HG03025 (cell line): ENCODE measurements around the gene USP7.
A peak's percentile ranks its signal among the peaks of the same experiment; 100 is the strongest.

Experiments
- ATAC-seq: cut with Tn5 transposase; IDR thresholded peaks from one replicate; pipeline ENCODE4 v1.9.1; 2021; ENCODE audit warnings: mild to moderate bottlenecking, moderate library complexity; ENCODE audit not compliant: unreplicated experiment, low FRiP score

Gene USP7

GRCh38 chr16:8905795-8906591 lies 57.7 kb downstream of the USP7 start:
- ATAC-seq: no peak

DNA sequence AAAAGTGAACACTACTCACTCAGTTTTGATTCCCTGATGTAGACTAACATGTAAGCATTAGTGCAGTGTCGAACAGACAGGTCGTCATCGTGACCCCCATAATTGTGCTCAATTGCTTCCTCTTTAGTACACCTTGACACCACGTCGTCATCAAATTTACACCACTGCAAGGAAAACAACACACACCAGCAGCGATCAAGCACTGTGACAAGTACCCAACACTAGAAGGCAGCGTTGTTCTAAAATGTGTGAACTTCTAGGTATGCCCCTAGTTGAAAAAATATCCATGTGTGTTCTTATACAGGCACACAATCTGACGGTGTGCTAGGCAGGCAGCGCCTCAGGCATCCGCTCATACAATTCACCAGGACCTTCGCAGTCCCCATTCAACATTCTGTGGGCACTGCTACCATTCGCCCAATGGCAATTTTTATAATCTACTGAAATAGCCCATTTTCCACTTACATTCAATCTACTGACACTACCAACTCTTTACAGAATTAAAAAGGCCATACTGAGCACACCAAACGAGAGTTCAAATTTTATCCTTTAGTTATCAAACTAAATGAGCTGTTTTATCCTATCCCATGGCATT lies 58.4 kb downstream of the USP7 start:
- ATAC-seq: no peak

- ATAC-seq: no peak
These were observed 59.7 kb downstream of the USP7 start for GRCh38 chr16:8904018-8904430.

DNA sequence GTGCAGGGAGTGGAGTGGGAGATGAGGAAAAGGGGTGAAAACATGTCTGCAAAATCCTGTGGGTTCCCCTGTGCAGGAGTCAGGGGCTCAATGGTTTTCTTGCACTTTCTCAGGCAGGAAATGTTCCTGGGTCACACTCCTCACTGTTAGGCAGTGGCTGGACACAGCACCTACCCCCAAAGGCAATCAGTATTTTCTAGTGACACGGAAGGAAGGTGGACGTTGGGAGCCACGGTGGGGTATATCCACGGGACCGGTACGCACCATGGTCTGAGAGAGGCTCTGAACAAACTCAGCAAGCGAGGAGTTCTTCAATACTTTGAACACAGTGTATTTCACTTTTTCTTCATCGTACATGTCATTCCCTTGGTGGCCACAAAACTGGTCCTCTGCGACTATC lies 60.7 kb downstream of the USP7 start:
- ATAC-seq: no peak

- ATAC-seq: no peak
These were observed 62.3 kb downstream of the USP7 start for GRCh38 chr16:8901320-8901861.

DNA sequence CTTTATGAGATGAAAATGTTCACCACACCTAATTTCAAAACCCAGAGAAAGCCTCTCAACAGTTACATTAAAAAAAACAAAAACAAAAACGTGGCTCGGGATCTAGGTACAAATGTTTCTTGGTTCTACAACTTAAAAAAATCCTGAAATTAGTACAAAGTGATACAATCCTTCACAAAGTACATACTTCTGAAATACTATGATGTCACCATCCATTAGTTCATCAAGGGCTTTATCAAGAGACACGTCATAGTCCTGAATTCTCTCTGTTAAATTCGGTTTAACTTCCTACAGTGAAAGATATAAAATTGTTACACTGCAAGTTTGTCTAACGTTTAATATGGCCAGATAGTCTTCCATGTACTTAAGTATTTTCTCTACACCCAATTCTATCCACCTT lies 63.4 kb downstream of the USP7 start:
- ATAC-seq: no peak

- ATAC-seq: no peak
These were observed 63.9 kb downstream of the USP7 start for GRCh38 chr16:8899709-8900317.

DNA sequence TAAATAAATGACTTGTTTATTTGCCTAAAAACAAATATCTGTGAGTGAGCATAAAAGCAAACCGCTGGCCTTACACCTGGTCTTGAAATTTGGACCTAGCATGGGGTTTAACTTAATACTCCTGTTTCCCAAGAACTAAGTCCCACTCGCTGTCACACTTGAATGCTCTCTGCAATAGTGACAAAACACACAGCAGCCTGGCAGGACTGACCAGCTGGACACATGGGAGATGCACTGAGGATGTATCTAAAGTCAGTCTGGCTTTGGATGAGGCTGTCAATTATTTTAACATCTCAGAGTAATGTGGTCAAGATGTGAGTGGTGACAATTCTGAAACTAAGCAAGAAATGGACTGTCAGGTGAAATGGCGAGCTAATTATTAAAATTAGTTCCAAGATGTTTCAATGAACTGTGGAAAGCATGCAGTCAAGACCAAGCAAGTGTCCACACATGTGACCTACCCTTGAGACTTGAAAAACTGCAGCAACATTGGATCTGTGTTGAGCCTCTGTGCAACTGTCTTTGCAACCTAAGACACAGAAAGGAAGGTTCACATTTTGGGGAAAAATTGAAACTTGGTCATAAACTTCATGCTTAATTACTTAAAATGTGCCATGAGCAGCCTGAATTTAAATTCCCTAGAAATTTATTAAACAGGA lies 64.9 kb downstream of the USP7 start:
- ATAC-seq: no peak

DNA sequence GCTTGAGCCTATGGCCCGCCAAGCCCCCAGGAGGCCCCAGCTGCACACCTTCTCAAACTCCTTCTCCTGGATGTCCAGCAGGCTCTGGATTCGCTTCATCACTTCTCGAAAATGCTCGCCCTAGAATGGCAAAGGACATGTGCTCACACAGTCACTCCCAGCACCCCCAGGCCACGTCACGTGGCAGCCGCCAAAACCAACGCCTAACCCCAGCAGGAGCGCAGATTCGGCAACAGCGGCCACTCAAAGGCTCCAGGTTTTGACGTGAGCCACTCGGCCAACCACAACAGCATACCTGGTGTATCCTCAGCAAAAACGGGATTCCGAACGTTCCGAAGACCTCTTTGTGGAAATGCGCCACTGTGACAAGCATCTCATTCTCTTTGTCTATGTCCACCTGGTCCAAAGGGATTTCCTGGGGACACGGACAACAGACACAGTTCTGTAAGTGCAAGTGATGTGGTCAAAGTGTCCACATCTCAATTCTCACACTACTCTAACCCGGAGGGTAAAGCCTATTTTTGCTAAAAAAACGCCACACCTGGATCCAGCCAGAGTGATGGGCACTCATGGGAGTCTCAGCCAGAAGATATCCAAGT lies 68.9 kb downstream of the USP7 start:
- ATAC-seq: no peak

DNA sequence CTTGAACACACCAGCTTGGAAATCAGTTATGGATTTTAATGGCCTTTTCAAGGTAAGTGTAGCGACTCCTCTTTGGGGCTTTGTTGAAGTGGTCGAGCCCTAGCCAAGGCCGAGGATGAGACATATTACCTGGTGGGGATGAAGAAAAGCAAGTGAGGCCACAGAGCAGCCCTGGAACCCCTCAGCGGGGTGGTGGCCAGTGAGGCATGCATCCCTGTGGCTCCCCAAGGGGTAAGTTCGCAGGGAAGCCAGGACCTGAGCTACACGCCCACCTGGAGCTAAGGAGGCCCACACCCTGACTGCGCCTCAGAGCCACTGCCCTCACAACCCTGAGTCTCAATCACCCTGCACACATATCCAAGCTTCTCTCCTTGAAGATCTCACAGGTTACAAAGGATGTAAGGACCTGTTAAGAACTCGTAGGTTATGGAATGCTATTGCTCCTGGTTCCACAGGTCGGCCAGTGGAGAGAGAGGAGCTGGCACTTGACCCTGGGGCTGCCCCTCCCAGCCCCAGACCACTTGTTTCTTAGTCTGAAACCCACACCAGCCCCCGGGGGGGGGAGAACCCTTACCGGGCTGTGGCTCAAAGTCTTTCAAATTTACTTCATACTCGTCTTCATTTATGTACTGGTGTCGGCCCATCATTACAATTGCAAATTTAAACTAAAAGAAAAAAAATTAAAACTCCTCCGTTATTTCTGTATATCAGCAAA lies 69.6 kb downstream of the USP7 start:
- no peak for ATAC-seq

DNA sequence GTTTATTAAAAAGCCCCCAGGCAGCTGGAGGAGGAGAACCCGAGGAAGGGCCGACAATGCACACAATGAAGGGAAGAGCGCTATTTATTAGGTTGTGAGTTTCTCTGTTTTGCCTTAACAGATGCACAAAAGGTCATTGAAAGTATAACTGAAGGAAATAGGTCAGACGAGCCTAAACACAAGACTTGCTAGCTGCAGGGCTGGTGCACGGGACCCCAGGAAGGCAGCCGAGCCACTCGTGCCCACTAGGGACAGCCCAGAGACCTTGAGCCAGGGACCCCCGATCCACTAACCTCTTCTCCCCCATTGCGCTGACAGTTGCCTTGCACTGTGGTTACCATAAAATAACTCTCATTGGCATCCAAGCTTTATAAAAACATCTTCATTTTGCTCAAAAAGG lies 70.3 kb downstream of the USP7 start:
- no peak for ATAC-seq

DNA sequence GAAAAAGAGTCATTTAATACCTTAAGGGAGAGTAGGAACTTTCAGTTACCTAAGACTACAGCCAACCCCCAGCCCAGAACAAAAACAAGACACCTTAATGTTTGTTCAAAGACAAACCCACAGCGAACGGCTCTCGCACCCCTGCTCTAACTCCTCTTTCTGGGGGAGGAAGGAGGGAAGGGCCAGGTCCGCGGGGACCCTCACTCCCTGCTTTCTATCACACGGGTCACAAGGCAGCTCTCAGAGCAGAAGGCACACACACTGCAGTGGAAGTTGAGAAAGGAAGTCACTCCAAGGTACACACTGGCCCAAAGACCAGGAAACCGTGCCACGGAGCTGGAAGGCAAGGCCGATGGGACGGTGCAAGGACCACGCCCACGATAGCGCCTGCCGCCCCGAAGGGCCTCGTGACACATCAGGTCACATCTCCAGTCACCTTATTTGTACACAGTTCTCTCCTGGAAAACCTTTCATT lies 71.6 kb downstream of the USP7 start:
- peak; percentile 31 for ATAC-seq

GRCh38 chr16:8890549-8890921 lies 73.2 kb downstream of the USP7 start:
- ATAC-seq: no peak

DNA sequence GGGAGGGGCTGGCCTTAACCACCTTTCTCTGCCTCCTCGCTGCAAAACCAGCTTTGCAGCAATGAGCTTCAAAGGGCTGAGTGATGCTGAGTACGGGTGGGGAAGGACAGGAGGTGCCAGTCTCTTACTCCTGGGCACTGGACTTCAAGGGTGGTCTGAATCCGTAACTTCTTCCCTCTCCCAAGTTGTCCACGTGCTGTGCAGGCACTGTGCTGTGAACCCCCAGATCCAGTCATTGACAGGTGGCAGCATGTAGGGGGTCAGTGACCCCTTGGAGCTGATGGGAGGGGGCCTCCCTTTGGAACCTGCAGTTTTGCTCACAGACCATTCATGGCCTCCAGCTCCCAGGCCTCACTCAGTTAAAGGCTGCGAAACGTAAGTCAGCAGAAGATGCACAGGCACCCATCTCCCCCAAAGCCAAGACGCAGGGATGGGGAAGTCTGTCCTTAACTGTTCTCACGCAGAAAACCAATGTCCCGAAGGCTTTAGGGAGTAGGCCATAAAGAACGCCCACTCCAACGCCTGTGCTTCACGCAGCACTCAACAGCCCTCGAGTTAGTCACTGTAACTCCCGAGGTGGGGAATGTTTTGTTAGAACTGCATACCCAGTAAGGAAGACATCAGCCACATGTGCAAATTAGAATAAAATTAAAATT lies 73.7 kb downstream of the USP7 start:
- ATAC-seq: no peak

DNA sequence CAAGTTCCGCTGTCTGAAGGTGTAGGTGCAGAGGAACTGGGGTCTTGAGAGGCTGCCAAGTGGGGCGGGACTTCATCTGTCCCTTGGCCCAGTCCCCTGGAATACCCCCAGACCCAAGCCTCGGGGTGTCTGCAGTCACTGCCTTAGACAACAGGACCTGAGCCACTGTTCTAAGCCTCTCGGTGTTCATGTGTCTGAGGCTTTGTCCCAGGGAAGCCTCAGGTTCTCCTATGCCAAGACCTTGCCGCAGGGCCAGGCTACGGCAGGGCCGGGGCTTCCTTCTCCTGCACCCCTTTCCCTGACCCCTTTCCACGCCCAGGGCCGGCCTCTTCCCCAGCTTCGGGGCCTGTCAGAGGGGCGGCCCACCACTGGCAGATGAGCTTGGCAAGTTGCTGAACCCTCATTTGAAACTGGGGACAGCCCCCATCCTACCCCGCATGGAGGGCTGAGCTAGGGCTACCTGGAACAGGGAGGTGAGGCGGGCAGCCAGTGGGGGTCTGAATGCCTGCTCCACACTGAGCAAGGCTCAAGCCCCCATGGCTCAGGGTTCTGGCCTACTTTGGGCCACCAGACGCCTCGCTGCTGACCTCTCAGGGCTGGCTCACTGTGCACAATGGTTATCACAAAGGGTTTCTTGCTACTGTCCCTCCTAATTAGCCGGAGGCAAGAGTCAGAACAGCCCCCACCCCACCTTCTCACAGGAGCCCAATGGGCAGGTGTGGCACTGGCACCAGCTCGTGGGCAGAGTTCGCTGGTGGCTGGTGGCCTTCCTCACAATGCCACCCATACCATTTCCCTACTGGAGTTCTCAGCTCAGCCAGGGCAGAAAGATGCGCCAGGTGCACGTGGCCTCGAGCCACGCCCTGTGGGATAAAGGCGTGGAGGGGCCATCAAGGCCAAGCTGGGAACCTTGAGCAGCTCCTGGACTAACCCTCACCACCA lies 74.5 kb downstream of the USP7 start:
- ATAC-seq: no peak

GRCh38 chr16:8887952-8888560 lies 75.7 kb downstream of the USP7 start:
- ATAC-seq: no peak

- no peak for ATAC-seq
These were observed 76.3 kb downstream of the USP7 start for GRCh38 chr16:8887431-8887765.
